GM21723 (cell line): Measurements from ENCODE around the gene ERN2.
"Not testable (repeated sequence)": the region's sequence is repeated elsewhere in the genome, so short reads cannot be mapped to it uniquely, and the experiment has no call there.

ENCODE experiments used
- ATAC-seq: cut with Tn5 transposase; IDR thresholded peaks from one replicate; pipeline ENCODE4 v1.9.1; 2021; ENCODE audit warnings: mild to moderate bottlenecking, moderate library complexity; ENCODE audit not compliant: unreplicated experiment

ERN2 gene

DNA sequence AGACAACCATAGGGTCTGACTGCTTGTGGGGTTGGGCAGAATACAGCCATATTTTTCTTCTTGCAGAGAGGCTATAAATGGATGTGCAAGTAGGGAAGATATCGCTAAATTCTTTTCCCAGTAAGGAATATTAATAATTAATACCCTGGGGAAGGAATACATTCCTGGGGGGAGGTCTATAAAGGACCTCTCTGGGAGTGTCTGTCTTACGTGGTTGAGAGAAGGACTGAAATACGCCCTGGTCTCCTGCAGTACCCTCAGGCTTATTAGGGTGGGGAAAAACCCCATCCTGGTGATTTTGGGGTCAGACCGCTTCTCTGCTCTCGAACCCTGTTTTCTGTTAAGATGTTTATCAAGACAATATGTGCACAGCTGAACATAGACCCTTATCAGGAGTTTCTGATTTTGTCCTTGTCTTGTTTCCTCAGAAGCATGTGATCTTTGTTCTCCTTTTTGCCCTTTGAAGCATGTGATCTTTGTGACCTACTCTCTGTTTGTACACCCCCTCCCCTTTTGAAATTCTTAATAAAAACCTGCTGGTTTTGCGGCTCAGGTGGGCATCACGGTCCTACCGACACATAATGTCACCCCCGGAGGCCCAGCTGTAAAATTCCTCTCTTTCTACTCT lies 9.7 kb upstream of the ERN2 start:
- not testable (repeated sequence) for ATAC-seq

DNA sequence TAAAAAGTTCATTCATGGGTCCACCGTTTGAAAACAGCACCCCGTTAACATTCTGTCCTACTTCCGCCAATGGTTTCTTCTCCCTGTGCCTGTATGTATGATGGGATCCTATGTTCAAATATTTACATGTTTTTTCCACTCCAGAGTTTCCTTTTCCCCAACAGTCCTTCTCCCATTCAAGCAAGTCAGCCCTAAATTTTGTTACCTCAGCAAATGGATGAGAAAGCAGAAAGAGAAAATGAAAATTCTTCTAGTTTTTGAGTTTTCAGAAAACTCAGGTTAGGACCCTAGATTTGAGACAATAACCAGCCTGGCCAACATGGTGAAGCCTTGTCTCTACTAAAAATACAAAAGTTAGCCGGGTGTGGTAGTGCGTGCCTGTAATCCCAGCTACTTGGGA lies 3.5 kb upstream of the ERN2 start:
- ATAC-seq, result no peak

DNA sequence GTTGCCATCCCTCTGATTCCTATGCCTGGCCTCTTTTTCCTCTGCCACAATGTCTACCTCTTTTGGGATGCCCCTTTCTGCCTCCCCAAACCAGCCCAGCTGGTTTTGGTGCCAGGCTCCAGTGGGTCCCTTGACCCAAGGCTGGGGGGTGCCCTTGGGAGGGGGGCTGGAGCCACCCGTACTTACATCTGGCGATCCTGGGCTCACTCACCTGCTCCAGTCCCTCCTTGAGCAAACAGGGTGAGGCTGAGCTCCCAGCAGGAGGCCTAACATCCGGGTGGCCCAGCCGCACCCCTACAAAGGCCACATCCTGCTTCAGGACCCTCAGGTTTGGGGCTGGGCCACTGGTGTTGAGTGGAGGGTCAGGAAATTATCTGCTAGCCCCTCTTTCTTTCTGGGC lies 1.2 kb downstream of the ERN2 start:
- ATAC-seq, result no peak

DNA sequence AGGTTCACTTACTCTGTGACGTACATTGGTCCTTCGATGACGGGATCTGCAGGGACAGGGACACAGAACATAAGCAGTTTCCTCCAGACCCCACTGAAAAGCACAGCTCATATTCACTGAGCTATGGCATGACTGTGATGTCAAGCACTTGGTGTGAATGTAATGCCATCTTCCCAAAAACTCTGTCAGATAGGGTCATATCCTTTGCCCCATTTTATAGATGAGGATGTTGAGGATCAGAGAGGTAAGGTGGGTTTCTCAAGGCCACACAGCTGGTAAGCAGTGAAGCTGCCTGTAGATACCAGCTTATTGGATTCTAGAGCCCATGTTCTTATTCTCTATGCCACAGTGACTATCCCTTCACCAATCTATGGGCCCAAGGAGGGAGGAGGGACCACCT lies 2.5 kb downstream of the ERN2 start:
- no peak for ATAC-seq

DNA sequence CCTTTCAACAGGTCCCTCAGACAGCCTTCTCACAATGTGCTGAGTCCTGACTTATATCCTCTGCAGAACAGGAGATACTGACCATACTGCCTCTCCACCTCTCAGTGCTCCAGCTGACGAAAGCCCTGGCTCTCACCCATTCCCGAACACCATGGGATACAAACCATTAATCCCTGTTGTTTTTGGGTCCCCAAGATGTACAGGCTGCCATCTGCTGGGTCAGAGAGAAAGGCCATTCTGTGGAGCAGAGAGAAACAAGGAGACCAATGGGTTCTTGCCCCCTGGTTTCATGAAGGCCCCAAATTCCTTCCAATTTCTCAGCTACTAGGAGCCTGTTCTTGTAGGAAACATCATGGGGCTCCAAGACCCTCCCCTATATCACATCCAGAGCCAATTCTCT lies 3.0 kb downstream of the ERN2 start:
- ATAC-seq, result no peak

DNA sequence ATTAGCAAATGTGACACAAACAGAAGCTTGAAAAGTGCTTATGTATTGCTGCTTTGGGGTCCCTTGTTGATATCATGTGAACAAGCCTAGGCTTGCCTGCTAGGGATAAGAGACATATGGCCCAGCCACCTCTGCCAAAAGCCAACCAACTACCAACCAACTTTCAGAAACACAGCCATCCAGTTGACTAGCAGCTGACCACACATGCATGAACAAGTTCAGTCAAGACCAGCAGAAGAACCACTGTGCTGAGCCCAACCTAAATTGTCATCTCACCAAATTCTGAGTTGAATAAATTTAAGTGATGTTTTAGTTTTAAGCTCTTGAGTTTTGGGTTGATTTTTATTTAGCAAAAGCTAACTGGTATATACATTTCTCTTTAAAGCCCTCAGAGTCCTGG lies 3.5 kb downstream of the ERN2 start:
- no peak for ATAC-seq

DNA sequence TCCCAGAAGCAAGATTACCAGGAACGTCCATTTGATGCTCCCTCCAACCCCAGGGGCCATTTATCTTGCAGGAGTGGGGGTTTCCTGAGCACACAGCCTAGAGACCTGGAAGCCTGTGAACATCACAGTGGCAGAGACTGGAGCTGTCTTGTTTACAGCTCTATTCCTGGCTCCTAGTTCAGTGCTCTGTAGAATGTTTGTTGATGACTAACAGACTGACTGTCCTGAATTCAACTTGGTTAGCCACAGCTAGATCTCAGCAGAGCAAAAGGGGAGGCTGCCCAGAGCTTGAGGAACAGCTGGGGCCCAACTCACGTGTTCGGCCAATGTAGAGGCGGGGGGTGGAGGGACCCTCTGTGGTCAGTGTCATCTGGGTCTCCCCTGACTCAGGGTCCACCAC lies 6.6 kb downstream of the ERN2 start:
- ATAC-seq, result no peak

DNA sequence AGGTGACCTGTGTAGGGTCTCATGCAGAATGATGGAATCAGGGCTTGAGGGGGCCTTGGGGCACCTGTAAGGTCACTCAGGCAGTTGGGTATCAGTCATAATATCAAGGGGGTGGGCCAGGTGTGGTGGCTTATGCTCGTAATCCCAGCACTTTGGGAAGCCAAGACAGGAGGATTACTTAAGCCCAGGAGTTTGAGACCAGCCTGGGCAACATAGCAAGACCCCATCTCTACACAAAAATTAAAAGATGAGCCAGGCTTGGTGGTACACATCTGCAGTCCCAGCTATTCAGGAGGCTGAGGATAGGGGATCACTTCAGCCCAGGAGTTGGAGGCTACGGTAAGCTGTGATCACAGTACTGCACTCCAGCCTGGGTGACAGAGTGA lies 7.5 kb downstream of the ERN2 start:
- ATAC-seq, result no peak

DNA sequence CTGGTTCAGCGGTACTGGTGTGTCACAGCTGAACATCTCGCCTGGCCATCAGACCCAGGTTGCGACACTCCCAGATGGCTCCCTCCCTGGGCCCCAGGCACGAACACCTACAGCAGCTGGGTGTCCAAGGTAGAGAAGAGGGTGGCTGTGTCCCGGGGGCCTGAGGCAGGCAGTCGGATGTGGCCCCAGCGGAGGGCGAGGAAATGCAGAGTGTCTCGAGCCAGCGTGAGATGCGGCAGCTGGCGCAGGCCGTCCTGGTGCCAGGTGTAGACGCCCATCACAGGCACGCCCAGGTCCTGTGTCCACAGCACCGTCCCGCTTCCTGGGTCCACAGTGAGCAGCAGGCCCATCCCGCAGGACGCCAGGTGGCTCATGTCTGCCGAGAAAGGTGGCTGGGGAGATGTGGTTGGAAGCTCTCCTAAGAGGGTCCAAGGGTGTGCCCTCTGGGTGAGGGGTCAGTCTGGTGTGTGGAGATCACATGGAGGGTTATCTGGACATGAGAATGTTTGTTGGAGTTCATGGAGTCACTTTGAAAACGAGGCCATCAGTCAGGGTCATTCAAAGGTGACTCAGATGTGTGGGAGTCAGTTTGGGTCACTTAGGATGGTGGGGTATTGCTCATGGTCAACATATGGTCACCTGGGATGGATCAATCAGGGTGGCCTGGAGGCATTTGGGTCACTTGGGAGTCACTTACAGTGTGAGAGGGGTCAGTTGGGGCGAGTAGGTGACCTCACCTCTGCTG lies 8.1 kb downstream of the ERN2 start:
- no peak for ATAC-seq

DNA sequence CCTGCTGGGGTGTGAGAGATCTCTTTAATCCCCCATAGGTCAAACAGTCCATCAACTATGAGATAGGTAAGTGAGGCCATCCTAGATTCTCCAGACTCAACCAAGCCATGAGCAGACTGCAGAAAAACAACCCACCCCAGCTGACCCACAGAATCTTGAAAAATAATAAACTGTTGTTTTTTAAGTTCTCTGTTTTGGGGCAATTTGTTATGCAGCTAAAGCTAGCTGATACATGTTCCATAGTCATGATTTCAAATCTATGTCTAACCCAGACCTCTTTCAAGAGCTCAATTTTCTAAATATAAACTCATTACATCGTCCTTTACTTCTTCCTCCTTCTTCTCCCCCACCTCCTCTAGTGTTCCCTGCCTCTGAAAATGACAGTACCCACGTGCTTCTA lies 10.1 kb downstream of the ERN2 start:
- no peak for ATAC-seq

DNA sequence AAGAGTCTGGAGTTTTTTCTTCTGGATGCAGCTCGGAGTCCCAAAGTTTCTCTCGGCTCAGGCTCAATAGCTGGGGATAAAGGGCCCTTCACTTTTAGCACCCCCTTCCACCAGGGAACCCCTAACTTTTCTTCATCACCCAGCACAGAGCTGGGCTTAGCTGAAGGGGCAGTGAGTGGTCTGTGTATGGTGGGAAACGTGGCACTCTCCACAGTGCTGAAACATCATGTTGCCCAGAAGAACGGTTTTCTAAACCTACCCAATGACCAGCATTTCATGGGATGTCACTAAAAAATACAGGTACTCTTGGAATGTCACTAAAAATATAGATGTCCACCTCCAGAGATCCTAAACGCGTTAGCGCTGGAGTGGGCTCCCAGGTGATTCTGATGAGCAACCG lies 12.0 kb downstream of the ERN2 start:
- no peak for ATAC-seq

DNA sequence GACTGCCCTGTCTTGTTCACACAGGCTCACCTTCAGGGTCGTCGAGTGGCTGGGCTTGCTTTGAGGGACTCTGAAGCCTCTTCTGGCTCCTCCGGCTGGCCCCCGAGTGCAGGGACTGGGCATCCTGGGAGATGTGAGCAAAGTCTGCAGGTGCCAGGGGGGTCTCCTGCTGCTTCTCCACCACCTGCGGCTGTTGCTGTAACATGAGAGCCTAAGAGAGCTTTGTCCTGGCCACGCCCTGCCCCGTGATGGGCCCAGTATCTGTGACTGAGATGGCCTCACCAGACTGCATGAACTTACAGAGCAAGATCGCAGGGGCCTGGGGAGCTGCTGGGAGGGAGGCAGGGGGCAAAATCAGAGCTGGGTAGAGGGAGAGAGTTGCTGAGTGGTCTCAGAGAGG lies 12.5 kb downstream of the ERN2 start:
- ATAC-seq, result no peak

DNA sequence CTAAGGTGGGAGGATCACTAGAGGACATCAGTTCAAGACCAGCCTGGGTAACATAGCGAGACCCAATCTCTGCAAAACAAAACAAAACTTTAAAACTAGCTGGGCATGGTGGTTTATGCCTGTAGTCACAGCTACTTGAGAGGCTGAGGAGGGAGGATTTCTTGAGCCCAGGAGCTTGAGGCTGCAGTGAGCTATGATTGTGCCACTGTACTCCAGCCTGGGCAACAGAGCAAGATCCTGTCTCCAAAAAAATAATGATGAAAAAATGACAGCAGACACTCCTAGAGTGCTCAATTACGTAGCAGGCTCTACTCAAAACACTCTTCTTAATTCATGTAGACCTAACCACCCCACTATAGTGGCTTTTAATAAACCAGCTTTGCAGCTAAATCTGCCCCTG lies 12.9 kb downstream of the ERN2 start:
- ATAC-seq, result no peak

DNA sequence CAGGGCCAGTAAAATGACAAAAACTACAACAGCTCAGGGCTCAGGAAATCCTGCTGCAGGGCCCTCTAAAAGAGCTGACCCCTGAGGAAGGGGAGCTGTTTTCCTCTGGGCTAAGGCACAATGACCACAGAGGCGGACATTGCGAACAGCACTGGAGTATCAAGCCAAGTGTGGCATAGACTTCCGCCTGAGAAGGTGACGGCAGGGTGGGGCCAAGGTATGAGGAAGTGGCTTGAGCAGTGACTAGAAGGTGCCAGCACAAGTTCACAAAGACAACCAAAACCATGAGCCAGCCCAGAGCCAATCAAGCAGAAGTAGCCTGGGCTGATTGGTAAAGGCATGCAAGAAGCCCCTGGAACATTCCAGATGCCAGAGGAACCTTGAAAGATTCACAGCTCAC lies 13.9 kb downstream of the ERN2 start:
- ATAC-seq, result no peak

DNA sequence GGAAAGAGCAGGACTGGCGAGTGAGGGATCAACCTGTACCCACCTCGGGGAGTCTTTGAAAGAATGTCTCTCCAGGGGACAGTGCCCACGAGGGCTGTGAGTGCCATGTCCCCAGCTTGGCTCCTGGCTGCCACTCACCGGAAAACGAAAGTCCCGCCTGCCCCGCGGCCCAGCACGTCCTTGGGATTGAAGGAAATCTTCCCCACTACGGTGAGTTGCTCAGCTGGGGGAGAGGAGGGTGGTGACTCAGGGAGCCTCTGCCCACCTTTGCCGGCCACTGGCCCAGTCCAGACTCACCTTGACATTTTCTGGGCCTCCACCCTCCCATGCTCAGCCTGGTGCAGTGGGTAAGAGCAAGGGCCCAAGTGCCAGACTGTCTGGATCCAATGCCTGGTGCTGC lies 17.3 kb downstream of the ERN2 start:
- ATAC-seq, result no peak

DNA sequence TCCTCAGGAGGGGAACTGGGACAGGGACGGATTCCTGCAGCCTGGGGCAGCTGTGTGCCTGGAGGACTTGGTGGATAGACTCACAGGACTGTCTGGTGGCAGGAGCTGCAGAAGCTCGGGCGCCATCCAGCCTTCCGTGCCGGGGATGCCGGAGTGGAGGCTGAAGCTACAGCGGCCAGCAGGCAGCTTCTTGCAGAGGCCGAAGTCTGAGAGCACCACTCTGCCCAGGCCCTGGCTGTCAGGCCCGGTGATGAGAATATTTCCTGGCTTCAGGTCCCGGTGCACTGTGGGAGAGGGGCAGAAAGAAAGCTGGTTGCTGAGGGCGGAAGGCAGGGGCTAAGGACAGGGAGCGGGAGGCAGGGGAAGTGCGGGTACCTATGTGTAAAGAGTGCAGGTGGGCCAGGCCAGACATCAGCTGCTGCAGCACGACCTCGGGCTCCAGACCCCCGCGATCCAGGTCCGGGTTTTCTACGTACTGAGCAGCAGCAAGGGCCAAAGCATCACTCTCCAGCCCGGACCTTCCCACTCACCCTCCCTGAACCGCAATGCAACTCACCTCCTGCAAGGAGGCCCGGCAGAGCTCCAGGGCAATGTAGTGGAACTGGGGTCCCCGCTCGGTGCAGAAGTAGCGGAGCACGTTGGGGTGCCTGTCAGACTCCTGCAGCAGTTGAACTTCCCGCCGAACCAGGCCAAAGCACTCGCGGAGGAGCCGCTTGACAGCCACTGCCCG lies 18.2 kb downstream of the ERN2 start:
- no peak for ATAC-seq

DNA sequence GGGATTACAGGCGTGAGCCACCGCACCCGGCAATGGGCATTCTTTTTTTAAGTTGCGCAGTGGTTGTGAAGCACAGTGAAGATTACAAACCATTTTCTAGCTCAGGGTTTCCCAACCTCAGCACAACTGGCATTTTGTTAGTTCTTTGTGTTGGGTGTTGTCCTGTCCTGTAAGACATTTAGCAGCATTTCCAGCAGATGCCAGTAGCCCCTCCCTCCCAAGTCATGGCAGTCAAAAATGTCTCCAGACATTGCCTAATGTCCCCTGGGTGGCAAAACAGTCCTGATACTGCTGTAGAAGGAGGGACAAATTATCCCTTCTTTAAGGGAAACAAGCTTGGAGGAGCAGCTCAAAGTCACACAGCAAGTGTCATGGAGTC lies 18.8 kb downstream of the ERN2 start:
- no peak for ATAC-seq

DNA sequence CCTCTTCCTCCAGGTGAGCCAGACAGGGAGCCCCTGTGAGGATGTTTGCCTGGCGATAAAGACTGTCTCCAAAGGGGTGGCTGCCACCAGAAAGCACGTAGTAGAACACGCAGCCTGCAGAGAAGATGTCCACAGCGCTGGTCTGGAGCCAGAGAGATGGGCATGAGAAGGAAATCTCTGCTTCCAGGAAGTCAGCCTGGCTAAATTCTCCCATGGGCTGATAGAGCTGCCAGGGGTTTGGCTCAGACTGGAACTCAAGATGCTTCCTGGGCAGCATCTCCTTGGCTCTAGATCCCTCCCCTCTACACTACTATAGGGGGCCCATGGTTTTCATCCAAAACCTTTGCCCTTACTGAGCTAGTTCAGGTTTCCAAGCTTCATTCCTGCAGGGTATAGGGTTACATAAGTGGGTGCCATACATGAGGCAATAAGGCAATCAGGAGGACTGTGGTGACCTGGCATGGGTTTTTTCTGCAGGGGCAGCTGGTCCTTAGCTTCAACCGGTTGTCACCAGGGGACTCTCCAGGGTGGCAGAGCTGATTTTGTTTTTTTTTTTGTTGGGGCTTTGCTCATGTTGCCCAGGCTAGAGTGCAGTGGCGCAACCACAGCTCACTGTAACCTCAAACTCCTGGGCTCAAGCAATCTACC lies 20.7 kb downstream of the ERN2 start:
- ATAC-seq, result no peak

DNA sequence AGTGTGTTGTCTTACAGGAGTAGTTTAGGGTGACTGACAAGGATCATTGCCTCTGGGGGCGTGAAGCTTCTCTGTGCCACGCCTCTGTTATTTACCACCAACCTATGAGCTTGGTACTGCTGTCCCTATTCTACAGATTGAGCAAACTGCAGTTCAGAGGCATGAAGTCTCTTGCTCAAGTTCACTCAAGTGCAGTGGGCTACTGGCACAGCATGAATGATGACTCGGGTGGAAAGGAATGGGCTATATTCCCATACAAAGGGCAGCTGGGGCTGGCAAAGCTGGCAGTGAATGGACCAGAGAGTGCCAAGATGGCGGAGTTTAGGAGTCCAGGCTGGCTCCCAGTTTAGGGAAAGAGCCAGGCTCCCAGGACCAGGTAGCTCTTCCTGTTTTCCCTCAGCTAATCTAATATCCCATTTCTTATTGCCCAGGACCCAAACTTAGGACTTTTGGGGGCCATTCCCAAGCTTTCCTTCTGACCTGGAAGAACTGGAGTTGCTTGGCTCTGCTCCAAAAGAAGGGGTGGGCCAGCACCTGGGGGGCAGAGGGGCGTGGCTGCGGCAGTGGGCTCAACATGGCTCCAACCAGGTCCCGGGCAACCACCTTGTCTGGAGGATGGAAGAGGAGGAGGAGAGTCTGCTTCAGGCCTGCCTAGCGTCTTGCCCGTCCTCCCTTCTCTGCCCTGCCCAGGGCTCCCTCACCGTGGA lies 21.4 kb downstream of the ERN2 start:
- ATAC-seq, result no peak

DNA sequence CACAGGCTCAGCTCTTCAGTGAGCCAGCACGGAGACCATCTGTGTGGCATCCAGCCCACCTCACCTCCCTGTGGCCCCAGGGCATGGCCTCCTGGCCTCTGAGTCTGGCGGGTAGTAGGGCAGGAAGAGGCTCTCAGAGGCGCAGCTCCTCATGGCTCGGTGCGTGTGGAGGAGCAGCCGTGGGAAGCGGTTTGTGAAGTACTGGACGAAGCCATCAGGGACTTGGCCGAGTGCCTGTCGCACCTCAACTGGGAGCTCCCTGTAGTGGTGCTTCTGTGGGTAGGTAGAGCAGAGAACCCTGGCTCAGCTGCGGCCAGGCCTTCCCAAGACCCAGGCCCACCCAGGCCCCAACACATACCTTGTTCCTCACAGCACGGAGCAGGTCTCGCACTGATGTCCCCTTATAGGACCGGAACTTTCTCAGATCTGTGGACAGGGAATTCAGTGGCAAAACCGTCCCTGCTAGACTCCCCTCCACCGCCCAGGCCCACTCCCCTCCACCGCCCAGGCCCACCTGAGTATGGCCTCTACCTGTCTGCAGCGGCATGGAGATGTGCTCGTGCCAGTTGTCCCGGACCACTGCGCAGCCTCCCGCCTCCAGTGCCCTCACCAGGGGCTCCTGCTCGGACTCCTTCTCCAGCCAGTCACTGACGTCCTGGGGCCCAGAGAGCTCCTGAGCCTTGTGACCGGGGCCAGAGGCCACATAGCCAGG lies 22.1 kb downstream of the ERN2 start:
- no peak for ATAC-seq
